Ovary (tissue), 3 donors: ENCODE measurements around the gene SMIM7.

ENCODE experiments used
- EP300 ChIP-seq: sonication (generic); formaldehyde crosslinking; IDR thresholded peaks from one replicate; pipeline ENCODE4 v1.6.1; 2017; ENCODE audit warnings: antibody characterized with exemption
- POLR2A ChIP-seq: fragments of 450-650 bp; IDR thresholded peaks from one replicate; pipeline ENCODE4 v1.6.1; 2017; ENCODE audit warnings: antibody characterized with exemption, mild to moderate bottlenecking, moderate library complexity
- TF ChIP-seq, protein P1 (sequence below), 3 donors: fragments of 450-650 bp in 2 of 3; fragments of 200-600 bp in 1 of 3; IDR thresholded peaks; one replicate each; pipeline versions ENCODE4 v1.5.1 to v1.8.0; 2016 to 2022; ENCODE audit warnings: antibody characterized with exemption in 3 of 3, mild to moderate bottlenecking in 1 of 3
- donor health status: DM: no; HTN: no; CAD: no.

- TF ChIP-seq, protein P1, sequence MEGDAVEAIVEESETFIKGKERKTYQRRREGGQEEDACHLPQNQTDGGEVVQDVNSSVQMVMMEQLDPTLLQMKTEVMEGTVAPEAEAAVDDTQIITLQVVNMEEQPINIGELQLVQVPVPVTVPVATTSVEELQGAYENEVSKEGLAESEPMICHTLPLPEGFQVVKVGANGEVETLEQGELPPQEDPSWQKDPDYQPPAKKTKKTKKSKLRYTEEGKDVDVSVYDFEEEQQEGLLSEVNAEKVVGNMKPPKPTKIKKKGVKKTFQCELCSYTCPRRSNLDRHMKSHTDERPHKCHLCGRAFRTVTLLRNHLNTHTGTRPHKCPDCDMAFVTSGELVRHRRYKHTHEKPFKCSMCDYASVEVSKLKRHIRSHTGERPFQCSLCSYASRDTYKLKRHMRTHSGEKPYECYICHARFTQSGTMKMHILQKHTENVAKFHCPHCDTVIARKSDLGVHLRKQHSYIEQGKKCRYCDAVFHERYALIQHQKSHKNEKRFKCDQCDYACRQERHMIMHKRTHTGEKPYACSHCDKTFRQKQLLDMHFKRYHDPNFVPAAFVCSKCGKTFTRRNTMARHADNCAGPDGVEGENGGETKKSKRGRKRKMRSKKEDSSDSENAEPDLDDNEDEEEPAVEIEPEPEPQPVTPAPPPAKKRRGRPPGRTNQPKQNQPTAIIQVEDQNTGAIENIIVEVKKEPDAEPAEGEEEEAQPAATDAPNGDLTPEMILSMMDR (IDR thresholded peaks at IDR 0.05) = no peak
- TF ChIP-seq POLR2A (no peak), EP300 (no peak)
Observed at GRCh38 chr19:16615808-16616207, 44.1 kb downstream of the SMIM7 start.
